Spleen (tissue), 11 donors: Measurements from ENCODE around the gene WDR70. TPM values are rescaled to one million over a fixed set of nuclear protein-coding genes. Genes with fewer than 3 reads are reported as not detected.

Experiments used
- DNase-seq: peaks from one replicate; pipeline ENCODE4 v3.0.0-alpha.2; 2020
- H3K27ac ChIP-seq, 8 donors: fragments of 200-600 bp; sonication (generic) in 7 of 8; 1 replicate in 4 of 8; 2 replicates in 4 of 8; pipeline versions ENCODE4 v1.5.0 to v1.8.0; 2016 to 2021; ENCODE audit warnings: inconsistent platforms in 4 of 8, mild to moderate bottlenecking in 4 of 8, moderate library complexity in 1 of 8
- H3K27me3 ChIP-seq, 7 donors: fragments of 200-600 bp; sonication (generic) in 6 of 7; replicated peaks in 1 of 7; 1 replicate in 4 of 7; 2 replicates in 3 of 7; pipeline versions ENCODE4 v1.5.0 to v1.8.0; 2016 to 2021; ENCODE audit warnings: inconsistent platforms in 3 of 7, mild to moderate bottlenecking in 1 of 7
- H3K36me3 ChIP-seq, 6 donors: fragments of 200-600 bp; sonication (generic) in 5 of 6; 1 replicate in 4 of 6; 2 replicates in 2 of 6; pipeline versions ENCODE4 v1.5.0 to v1.8.0; 2016 to 2021; ENCODE audit warnings: inconsistent platforms in 2 of 6
- H3K4me1 ChIP-seq, 6 donors: fragments of 200-600 bp; sonication (generic) in 5 of 6; 1 replicate in 3 of 6; 2 replicates in 3 of 6; pipeline versions ENCODE4 v1.5.0 to v1.8.0; 2016 to 2021; ENCODE audit warnings: inconsistent platforms in 3 of 6
- H3K4me3 ChIP-seq, 8 donors: fragments of 200-600 bp; sonication (generic) in 7 of 8; 1 replicate in 4 of 8; 2 replicates in 4 of 8; pipeline versions ENCODE4 v1.5.0 to v1.8.0; 2016 to 2021; ENCODE audit warnings: inconsistent platforms in 4 of 8, mild to moderate bottlenecking in 4 of 8, moderate library complexity in 2 of 8
- H3K9me3 ChIP-seq, 8 donors: fragments of 200-600 bp; sonication (generic) in 7 of 8; 1 replicate in 4 of 8; 2 replicates in 4 of 8; pipeline versions ENCODE4 v1.5.0 to v1.8.0; 2016 to 2021; ENCODE audit warnings: inconsistent platforms in 4 of 8
- CTCF ChIP-seq, 11 experiments: fragments of 200-600 bp in 7 of 11; fragments of 450-650 bp in 4 of 11; sonication (generic) in 4 of 11; IDR thresholded peaks in 8 of 11; conservative IDR thresholded peaks in 3 of 11; 1 replicate in 7 of 11; 2 replicates in 4 of 11; pipeline versions ENCODE4 v1.4.0 to v1.8.0; 2016 to 2021; ENCODE audit warnings: antibody characterized with exemption in 11 of 11, inconsistent platforms in 4 of 11, mild to moderate bottlenecking in 1 of 11
- POLR2A ChIP-seq, 3 donors: fragments of 450-650 bp; IDR thresholded peaks; one replicate each; pipeline ENCODE4 v1.5.1; 2017; ENCODE audit warnings: antibody characterized with exemption in 3 of 3, mild to moderate bottlenecking in 1 of 3
- POLR2AphosphoS5 ChIP-seq, 3 donors: sonication (generic); formaldehyde crosslinking; IDR thresholded peaks; one replicate each; pipeline ENCODE4 v1.5.1; 2017; ENCODE audit warnings: antibody characterized with exemption in 3 of 3
- WGBS, 5 donors: extraction: QIAGEN DNeasy Blood & Tissue Kit in 3 of 5; methylation state at CpG; one replicate each; pipeline versions ENCODE4 v1.1.5 to v1.1.7; 2013 to 2018; 5-methylcytosine and 5-hydroxymethylcytosine counted together
- intact Hi-C: fragments of 100-400 bp; cut with DNase I; formaldehyde crosslinking; loops from one replicate; pipeline ENCODE4 v1.15.0; 2023; ENCODE audit warnings: low total_unique reads
- polyA plus RNA-seq, 3 donors: library from polyadenylated mRNA; stranded (reverse); fragments of 200-250 nt; gene quantifications; one replicate each; pipeline ENCODE4 v1.2.1, GENCODE V29; 2013
- total RNA-seq, 7 donors: library from RNA; depleted of rRNA in 3 of 7; stranded (reverse); fragments of >200 nt in 3 of 7; fragmentation: NEBNext Ultra II Directional in 4 of 7; extraction: Animal tissue kit (Norgen Biotek cat#: 25700) in 4 of 7; gene quantifications; one replicate each; pipeline versions ENCODE4 v1.1.0 to v1.2.1, GENCODE V29; 2016 to 2021
- donor health status: healthy with polysubstance abuse.
- donor health status: DM: no; HTN: no; CAD: no; lungs with moderate emphysema.
- donor health status: DM: no; HTN: no; CAD: no.
- donor health status: Bipolar disorder and iron deficiency.
- donor health status: healthy.
- donor health status: DM: no; HTN: no; CAD: no.
- donor health status: DM: yes; HTN: yes; CAD: no.

Gene WDR70
- total and polyA plus RNA-seq, 10 donors = 24.7 to 51.7 (median 33.4) TPM

GRCh38 chr5:37725185-37725584, 346.1 kb downstream of the WDR70 start:
- H3K9me3 ChIP-seq = no peaks in the 10 kb centered on the region
- H3K27me3 ChIP-seq = no peaks in the 10 kb centered on the region
- intact Hi-C loops = no loop called here
- peaks cover 0 to 98% (median 34%) of the 10 kb centered on the region in 6 donors for H3K36me3 ChIP-seq
- H3K27ac ChIP-seq = no peak overlapping the region
- peaks cover 0 to 11% (median 0%) of the 10 kb centered on the region in 6 donors for H3K4me1 ChIP-seq
- no peak for DNase-seq
- 93 to 99% (median 94%) methylated on average over 2 of the region's 2 CpGs for whole genome bisulfite sequencing, 5 donors
- H3K4me3 ChIP-seq = no peak overlapping the region
- TF ChIP-seq POLR2AphosphoS5 (IDR thresholded peaks at IDR 0.05) (no peak), POLR2A (IDR thresholded peaks at IDR 0.05) (no peak), CTCF (IDR thresholded peaks at IDR 0.05 in 8 of 11, conservative IDR thresholded peaks at IDR 0.05 in 3 of 11) (no peak)

DNA sequence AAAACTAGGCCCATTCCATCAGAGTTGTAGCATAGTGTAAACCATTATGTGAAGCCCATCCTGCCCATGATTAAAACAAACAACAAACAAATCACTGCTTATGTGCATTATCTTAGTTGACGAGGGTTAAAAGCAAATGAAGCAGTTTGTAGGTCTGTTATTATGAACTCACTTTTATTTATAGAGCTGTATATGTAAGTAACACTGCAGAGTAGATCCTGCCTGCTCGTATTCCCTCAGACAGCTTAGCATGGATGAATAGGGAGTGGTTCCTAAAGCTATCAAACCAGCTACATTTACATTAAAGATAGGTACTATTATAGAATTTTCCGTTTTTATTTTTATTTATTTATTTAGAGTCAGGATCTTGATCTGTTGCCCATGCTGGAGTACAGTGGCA, 348.1 kb downstream of the WDR70 start:
- H3K27ac ChIP-seq = no peak overlapping the region
- intact Hi-C loops = no loop called here
- WGBS, 5 donors = 93 to 96% (median 96%) methylated on average over 3 of the region's 3 CpGs
- no peaks in the 10 kb centered on the region for H3K27me3 ChIP-seq
- H3K36me3 ChIP-seq = peaks cover 0 to 99% (median 37%) of the 10 kb centered on the region in 6 donors
- H3K4me1 ChIP-seq = no peaks in the 10 kb centered on the region
- H3K9me3 ChIP-seq = no peaks in the 10 kb centered on the region
- no peak for DNase-seq
- no peak overlapping the region for H3K4me3 ChIP-seq
- TF ChIP-seq POLR2AphosphoS5 (IDR thresholded peaks at IDR 0.05) (no peak), POLR2A (IDR thresholded peaks at IDR 0.05) (no peak), CTCF (IDR thresholded peaks at IDR 0.05 in 8 of 11, conservative IDR thresholded peaks at IDR 0.05 in 3 of 11) (no peak)

DNA sequence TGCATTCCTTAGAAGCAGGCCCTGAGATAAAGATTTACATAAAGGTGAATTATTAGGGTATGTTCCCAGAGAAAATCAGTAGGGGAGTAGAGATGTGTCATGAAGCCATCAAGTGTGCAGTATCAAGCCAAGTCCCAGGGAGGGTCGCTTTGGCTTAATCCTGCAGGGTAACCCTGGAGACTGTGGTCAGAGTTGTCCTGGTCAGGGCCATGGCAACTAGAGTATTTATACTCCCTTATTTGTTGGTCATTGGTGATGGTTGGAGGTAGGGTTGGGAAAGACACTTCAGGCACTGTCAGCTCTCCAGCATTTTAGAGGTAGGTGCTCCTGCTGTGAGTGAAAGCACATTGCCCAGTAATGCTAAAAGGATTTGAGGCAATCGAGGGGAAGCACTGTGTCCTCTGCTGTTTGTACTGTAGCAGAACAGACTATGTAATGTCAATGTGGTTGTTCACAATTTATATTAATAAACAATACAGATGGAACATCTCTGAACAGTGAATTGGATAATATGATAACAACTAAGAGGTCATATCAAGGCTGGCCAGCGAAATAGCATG, 351.9 kb downstream of the WDR70 start:
- 91 to 98% (median 96%) methylated on average over 3 of the region's 3 CpGs for WGBS, 5 donors
- TF ChIP-seq CTCF (IDR thresholded peaks at IDR 0.05 in 8 of 11, conservative IDR thresholded peaks at IDR 0.05 in 3 of 11) (no peak), POLR2AphosphoS5 (IDR thresholded peaks at IDR 0.05) (no peak), POLR2A (IDR thresholded peaks at IDR 0.05) (no peak)
- H3K27ac ChIP-seq = no peak overlapping the region
- no peaks in the 10 kb centered on the region for H3K27me3 ChIP-seq
- H3K36me3 ChIP-seq = peaks cover 0 to 81% (median 33%) of the 10 kb centered on the region in 6 donors
- H3K4me1 ChIP-seq = peaks cover 0 to 9% (median under 1%) of the 10 kb centered on the region in 6 donors
- intact Hi-C loops = no loop called here
- no peaks in the 10 kb centered on the region for H3K9me3 ChIP-seq
- no peak overlapping the region for H3K4me3 ChIP-seq
- no peak for DNase-seq

- Histone ChIP-seq H3K36me3 (peaks cover 0 to 58% (median 8%) of the 10 kb centered on the region in 6 donors), H3K4me3 (no peak overlapping the region), H3K9me3 (no peaks in the 10 kb centered on the region), H3K27me3 (no peaks in the 10 kb centered on the region), H3K4me1 (peaks cover 0 to 30% (median 12%) of the 10 kb centered on the region in 6 donors), H3K27ac (no peak overlapping the region)
- DNase-seq = no peak
- no peak for TF ChIP-seq POLR2AphosphoS5 (IDR thresholded peaks at IDR 0.05)
- no peak for TF ChIP-seq CTCF (IDR thresholded peaks at IDR 0.05 in 8 of 11, conservative IDR thresholded peaks at IDR 0.05 in 3 of 11)
- TF ChIP-seq POLR2A (IDR thresholded peaks at IDR 0.05) = no peak
- WGBS, 5 donors = 0 to 4% (median 0%) methylated on average over 1 of the region's 1 CpG
- intact Hi-C loops = no loop called here
Observed at GRCh38 chr5:37734114-37734513, 355.0 kb downstream of the WDR70 start.
